SK-MEL-5 (cell line): ENCODE results near the gene KRT86. TPM values are rescaled to one million over a fixed set of nuclear protein-coding genes. Genes with fewer than 3 reads are reported as not detected.
A peak's percentile ranks its signal among the peaks of the same experiment; 100 is the strongest.

Experiments
- DNase-seq: peaks from one replicate; pipeline ENCODE4 v3.0.0-alpha.2; 2016; ENCODE audit warnings: low read depth, low spot score
- in situ Hi-C: cut with HindIII; loops from 2 replicates; pipeline ENCODE4 v1.10.0; 2016; ENCODE audit warnings: low sequenced_read_pairs, high pct_unique_total_duplicates, low pct_unique_long_range_greater_than_20kb
- total RNA-seq: library from RNA; depleted of rRNA; stranded (reverse); fragments of >200 nt; shearing (Covaris generic); gene quantifications from 2 replicates; pipeline ENCODE4 v1.2.3, GENCODE V29; 2014

The KRT86 gene
- total RNA-seq, 1 experiment from 2014 or later = not detected

DNA sequence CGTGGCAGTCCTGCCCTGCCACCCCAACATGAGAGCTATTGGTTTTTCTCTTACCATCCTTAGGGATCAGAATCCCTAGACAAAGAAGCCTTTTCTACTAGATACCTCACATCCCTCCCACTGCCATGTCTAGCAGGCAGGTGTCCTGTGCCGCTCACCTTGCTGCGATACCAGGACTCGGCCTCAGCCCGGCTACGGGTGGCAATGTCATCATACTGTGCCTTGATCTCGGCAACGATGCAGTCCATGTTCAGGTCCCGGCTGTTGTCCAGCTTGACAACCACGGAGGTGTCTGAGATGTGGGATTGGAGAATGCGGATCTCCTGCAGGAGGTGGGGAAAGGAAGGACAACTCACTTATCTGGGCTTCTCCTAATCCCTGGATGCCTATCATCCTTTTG lies 42.3 kb downstream of the KRT86 start:
- no peak for DNase-seq
- in situ Hi-C loops = no loop called here

DNA sequence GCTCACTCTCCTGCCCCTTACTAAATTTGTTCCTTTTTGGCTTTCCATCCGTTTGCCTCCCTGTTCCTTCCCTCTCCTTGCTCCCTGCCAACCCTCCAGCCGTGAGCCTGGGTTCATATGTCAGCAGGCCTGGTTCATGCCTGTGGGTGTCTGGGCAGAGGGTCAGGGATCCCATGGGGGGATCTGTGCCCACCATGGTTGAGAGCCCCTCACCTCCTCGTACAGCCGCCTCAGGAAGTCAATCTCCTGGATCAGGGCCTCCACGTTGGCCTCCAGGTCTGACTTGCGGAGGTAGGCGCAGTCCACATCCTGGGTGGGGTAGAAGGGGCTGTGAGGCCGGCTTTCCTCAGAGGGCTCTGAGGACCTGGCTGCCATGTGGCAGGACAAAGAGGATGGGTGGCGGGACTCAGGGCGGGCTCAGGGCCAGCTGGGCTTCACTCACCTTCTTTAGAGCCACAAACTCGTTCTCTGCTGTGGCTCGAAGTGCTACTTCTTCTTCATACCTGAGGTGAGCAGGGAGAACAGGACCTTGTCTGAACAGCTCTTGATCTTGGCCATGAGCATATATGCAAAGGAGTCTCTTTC lies 43.1 kb downstream of the KRT86 start:
- in situ Hi-C loops = no loop called here

DNA sequence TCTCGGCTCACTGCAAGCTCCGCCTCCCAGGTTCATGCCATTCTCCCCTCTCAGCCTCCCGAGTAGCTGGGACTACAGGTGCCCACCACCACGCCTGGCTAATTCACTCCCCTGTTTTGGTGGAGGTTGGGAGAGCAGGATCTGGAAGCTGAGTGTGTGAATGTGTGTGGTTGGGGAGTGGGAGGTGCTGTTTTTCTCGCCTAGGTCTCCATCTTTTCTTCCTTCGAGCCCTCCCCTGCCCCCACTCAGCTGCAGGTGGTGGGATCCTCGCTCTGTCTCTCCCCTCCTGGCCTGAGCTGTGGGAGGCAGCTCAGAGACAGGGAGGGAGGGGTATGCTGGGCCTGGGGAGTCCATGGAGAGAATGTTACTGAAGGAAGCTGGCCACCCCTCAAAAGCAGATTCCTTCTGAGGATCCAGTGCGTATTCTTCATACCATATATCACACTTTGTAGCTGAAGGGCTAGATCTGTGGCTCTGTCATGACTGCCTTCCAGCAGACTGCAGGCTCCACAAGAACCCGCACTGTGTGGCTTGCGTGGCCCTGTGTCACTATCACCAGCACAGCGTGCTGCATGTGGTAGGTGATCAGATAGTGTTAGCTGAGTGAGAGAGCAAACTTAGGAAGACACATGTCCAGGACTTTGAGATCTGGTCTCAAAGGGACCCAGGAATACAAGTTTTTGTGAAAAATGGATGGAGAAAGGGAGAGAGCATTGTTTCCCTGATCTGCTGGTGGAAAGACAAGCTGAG lies 44.0 kb downstream of the KRT86 start:
- DNase-seq = no peak
- in situ Hi-C loops = no loop called here

More for the DNA sequence above, 43.1 kb downstream of the KRT86 start:
- no peak for DNase-seq

DNA sequence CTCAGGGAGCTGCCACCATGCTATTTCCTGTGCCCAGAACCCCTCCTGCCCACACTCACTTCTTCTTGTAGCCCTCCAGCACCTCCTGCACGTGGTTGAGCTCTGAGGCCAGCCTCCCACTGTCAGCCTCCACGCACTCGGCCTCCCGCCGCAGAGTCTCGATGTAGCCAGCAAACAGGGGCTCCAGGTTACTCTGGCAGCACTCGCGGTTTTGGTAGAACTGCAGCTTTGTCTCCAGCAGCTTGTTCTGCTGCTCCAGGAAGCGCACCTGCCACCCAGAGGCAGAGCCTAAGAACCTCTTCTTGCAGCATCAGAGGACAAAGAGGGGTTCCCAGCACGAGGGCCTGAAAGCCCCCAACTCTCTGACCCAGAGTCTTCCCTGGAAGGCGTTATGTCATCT lies 44.7 kb downstream of the KRT86 start:
- no peak for DNase-seq
- in situ Hi-C loops = no loop called here

DNA sequence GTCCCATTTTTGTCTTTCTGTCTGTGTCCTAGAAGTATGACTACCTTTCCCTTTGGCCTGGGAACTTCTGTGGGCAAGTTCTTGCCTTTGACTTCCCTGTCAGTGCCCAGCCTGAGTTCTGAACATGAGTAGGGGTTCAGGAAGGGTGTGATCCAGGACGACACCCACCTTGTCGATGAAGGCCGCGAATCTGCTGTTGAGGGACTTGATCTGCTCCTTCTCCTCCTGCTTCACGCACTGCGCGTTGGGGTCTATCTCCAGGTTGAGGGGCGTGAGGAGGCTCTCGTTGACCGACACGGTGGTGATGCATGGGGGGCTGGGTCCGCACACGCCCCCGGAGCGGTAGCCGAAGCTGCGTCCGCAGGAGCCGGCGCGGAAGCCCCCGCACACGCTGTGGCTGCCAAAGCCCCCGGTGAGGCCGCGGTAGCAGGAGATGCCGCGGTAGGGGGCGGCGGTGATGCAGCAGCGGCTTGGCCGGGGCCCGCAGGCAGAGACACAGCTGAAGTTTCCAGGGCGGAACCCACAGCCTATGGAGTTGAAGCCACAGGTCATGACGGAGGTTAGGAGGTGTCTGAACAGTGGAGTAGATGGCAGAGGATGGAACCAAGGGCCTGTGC lies 46.4 kb downstream of the KRT86 start, which contains the start of gene KRT83:
KRT83 (minus strand) TSS at position 615 of the 617 bp plus-strand sequence; CDS start at position 552, 63 bp downstream.
- DNase-seq = no peak
- in situ Hi-C loops = no loop called here

DNA sequence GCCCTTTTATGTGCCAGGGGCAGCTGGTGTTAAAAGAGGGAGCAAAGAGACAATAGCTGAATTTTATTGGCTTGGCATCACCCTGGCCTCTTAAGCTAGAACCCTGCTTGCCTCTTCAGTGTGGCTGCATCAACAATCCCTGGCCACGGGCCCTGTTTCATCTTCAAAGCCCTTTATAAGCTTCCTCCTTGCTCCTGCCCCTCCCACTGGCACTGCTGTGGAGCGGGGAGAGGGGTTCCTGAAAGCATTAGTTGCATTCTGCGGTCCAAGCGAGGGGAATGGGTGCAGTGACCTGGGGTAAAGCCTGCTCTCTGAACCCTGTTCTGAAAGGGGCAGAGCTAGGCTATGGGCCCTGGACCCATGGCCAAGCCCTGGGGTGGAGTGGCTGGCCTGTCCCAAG lies 47.0 kb downstream of the KRT86 start:
- no peak for DNase-seq
- in situ Hi-C loops = no loop called here

DNA sequence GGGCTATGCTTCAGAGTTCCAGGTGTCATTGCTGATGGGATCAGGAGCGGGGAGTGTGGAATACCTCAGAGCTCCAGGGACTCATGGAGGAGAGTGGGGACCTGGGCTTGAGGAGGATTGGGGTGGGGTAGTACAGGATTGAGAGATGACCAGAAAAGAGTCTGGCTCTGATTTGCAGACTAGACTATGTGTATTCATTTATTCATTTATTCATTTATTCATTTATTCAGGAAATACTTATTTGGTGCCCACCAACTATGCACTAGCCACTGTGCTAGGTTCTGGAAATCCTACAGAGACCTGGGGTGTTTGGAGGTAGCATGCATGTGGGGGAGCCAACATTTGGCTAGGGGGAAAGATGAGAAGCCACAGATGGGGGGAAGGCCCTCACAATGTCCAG lies 47.6 kb downstream of the KRT86 start:
- in situ Hi-C loops = no loop called here
- no peak for DNase-seq

DNA sequence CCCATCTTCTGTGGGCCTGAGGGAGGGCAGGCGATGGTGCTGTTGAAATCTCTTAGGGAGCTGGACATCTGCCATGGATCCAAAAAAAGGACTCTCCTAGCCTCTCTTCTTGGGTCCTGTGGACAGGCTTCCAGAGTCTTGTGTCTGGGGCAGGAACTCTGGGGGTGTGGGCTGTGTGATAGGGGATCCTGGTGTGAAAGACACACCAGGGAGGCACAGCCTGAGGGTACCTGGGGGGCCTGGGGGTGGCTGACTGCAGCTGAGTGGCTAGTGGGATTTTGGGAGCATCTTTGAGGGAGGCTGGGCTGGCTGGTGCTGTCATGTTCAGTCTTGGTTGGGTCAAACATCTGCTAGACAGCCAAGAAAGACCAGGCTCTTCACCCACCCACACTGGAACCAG lies 48.6 kb downstream of the KRT86 start:
- no peak for DNase-seq
- in situ Hi-C loops = no loop called here

DNA sequence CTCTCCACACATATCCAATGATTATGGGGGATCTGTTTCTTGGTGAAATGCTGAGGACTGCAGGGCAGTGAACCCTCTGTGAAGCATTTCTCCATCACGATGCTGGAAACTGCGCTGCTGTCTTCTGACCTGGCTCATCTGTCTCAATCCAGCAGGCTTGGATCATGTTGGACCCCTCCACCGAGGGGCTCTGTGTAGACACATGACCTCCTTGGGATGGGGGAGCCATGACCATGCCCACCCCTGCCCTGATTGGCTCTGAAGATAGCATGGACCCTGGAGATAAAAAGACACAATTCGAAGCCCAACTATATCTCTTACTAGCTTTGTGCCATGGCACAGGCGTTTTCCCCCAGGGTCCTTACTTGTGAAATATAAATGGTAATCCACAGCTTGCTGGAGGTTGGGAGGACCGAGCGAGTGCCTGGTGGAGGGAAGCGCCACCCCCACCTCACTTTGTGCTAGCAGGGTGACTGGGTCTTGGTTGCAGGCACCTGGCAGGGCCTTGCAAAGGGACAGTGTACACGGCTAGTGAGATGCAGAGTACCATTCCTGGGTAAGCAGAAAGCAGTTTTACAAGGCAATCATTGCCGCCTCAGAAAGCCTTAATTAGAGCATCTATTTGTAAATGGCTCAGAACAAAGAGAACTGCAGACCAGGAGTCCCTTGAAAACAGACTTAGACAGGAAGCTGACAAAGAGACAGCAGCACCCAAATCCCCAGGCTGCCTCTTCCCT lies 49.1 kb downstream of the KRT86 start:
- in situ Hi-C loops = no loop called here
- no peak for DNase-seq

DNA sequence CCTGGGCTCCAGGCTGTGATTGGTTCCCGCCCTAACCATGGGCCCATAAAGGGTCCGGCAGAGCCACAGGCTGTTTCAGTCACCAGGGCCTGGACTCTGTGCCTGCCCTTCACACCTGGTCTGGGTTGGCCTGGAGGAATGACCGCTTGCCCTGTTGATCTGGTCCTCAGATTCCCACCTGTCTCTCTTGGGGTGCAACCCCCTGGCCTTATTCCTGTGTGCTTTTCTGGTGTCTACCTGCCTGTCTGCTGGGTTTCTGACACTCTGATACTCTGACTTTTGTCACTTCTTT lies 49.7 kb downstream of the KRT86 start:
- no peak for DNase-seq
- in situ Hi-C loops = no loop called here

DNA sequence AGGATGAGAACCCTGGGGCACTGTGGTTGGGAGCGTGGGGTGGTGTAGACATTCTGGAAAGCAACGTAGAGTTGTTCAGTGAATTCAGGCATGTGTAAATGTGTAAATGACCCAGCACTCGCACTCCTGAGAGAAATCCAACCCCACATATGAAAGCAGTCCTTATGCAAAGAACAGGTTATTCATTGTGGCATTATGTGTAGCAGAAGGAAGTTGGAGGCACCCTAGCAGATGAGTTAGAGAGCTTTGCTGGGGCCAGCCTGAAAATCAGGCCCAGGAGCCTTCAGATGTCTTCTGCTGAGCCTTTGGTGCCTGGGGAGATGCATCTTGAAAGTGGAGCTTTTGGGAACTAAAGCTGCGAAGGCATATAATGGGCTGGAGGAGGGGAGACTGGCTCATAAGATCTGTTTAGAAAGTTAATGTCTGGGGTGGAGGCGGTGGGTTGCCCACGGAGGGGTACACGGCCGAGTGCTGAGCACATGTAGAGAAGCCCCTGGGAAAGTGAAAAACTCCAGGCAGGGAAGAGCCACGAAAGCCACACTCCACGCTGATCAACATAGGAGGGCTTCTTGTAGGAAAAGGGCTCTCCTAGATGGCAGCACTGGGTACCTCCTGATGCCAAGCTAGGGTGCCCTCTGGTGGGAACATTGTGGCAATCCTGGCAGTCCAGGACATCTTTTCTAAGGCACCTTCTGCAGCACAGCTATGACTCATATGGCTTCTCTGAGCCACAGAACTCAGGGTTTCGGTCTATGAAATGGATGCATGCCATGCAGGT lies 52.8 kb downstream of the KRT86 start:
- in situ Hi-C loops = no loop called here

DNA sequence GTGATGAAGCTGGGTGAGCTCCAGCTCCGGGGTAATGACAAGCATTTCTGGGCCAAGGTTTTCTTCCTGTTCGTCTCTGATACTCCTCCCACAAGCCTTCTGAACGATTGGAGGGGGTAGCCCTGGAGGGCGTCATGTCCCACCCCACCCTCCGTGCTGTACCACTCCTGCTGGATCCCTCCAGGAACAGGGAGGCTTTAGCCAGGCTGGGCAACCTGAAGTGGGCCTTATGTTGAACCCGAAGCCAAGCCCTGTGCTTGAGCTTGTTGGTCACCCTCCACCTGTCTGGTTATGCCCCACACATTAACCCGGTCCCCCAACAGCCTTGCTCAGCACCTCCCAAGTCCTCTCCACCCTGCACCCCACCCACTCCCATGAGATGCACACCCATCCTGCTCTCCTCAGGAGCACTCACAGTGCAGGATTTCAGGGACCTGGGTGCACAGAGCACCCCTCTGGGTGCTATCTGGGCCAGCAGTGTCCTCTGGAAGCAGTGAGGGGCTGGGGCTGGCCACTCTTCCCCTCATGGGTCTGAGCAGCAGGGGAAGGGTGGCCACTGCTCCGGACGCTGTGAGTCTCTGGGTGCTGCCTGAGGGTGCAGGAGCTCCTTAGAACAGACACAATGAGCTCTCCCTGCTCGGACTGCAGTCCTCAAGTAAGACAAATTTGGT lies 53.5 kb downstream of the KRT86 start:
- in situ Hi-C loops = no loop called here
- no peak for DNase-seq

More for the DNA sequence above, 52.8 kb downstream of the KRT86 start:
- peak; percentile 94 for DNase-seq

DNA sequence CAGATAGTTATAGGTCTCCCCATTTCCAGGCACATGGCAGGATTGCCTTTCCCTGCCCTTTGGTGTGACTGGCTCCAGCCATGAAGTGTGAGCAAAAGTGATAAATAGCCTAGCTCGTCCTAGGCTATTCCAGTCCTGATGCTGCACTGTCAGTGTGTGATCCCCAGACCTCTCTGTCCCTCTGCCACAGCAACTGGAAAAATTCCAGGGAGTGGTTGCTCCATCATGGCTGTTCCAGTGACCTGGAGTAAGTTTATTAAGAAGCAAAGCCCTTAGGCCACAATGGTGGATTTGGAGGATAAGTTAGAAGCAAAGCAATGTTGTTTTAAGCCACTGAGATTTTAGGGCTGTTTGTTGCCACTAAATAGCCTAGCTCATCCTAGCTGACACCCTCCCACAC lies 56.6 kb downstream of the KRT86 start:
- no peak for DNase-seq
- in situ Hi-C loops = no loop called here

DNA sequence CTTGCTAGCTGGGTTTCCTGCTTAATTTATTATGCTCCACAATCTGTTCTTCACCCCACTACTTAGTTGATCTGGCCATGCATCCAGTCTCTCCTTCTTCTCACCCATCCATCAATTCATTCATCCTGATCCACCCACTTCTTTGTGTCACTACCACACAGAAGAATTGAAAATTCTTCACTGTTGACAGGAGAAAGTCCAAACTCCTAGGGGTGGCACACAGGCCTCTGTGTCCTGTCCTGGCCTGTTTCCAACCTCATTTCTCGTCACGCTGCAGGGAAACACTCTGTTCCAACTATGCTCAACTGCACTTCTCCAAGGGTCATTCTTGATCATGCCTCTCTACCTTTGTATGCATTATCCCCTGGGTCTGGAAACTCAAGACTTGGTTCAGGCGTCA lies 57.4 kb downstream of the KRT86 start:
- no peak for DNase-seq
- in situ Hi-C loops = no loop called here

DNA sequence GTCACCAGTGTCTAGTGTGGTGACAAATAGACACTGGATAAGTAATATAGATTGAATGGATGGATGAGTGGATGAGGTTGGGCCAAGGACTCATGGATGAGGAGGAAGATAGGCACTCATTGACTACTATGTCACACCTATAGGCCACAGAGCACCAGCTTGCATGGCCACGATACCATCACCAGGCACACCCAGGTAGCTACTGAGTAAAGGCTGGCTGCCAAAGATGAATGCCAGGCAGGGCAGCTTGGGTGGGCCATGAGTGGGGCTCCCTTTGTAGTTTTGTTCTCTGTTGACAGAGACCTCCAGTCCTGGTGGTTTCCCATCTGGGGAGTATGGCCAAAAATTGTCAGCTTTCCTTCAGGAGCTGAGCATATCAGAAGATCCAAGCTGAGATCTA lies 57.9 kb downstream of the KRT86 start:
- DNase-seq = no peak
- in situ Hi-C loops = no loop called here

DNA sequence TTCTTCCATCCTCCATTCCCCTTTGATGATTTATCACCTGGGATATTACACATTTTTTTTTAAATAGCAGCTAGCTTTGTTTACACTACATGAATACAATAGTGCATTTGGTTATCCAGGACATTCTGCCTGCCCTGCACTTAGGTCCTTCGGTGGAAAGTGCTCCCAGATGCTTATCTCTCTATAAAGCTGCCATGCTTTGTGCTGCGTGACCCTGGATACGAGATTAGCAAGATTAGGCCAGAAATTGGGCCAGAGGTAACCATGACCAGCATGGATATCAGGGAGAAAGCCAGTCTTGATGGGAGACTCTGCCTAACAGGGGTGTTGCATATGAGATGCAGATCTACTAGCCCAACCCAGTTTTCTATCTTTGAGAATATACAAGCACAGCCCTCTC lies 58.9 kb downstream of the KRT86 start:
- in situ Hi-C loops = no loop called here
- no peak for DNase-seq

DNA sequence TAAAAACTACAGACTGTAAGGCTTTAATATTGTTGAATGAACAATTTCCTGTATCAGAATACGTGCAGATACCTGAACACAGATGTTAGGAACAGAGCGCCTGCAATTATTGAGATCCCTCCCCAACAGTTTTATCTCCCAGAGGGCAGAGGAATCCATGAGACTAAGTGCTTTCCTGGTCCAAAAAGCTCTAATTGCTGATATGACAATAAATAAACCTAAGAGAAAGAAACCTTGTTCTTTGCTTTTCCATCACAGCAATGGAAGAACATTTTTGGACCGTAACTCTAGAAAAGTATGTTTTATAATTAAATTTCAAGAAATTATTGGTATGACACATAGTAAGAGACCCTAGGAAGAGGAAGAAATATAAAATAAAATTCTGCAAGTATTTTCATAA lies 59.7 kb downstream of the KRT86 start:
- in situ Hi-C loops = no loop called here
- no peak for DNase-seq
